DOHH2 (cell line): ENCODE data around the gene MAG.

Experiments
- CTCF ChIP-seq: fragments of 200-600 bp; sonication (generic); IDR thresholded peaks from one replicate; pipeline ENCODE4 v1.5.1; 2014; ENCODE audit warnings: antibody characterized with exemption, mild to moderate bottlenecking, low read depth, low read length; ENCODE audit not compliant: poor library complexity, severe bottlenecking
- EZH2phosphoT487 ChIP-seq: fragments of 200-600 bp; sonication (generic); IDR thresholded peaks from 2 replicates; pipeline ENCODE4 v1.6.1; 2017; ENCODE audit warnings: borderline replicate concordance, mild to moderate bottlenecking, antibody characterized with exemption, low read length, moderate library complexity, mixed read lengths

GRCh38 chr19:35298561-35298972, 6.6 kb downstream of the MAG start:
- TF ChIP-seq CTCF (no peak), EZH2phosphoT487 (no peak)
